DOHH2 (cell line): ENCODE results near the gene TAF4.

Experiments
- H3F3A ChIP-seq: fragments of 200-600 bp; sonication (generic), shearing (Covaris generic); 2 replicates; pipeline ENCODE4 v1.6.0; 2016; ENCODE audit warnings: antibody characterized with exemption, mild to moderate bottlenecking; ENCODE audit not compliant: control insufficient read depth, insufficient read depth
- H3K27ac ChIP-seq: fragments of 200-600 bp; sonication (generic); 2 replicates; pipeline ENCODE4 v1.5.1; 2014; ENCODE audit warnings: low read depth, mild to moderate bottlenecking, low read length, moderate library complexity
- H3K27me3 ChIP-seq: fragments of 200-600 bp; sonication (generic); 2 replicates; pipeline ENCODE4 v1.6.1; 2014; ENCODE audit warnings: mild to moderate bottlenecking, low read length, mixed read lengths; ENCODE audit not compliant: control insufficient read depth
- H3K36me3 ChIP-seq: fragments of 200-600 bp; sonication (generic); 2 replicates; pipeline ENCODE4 v1.6.1; 2014; ENCODE audit warnings: mild to moderate bottlenecking, low read length, moderate library complexity, mixed read lengths; ENCODE audit not compliant: control insufficient read depth
- H3K4me1 ChIP-seq: fragments of 200-600 bp; sonication (generic); 2 replicates; pipeline ENCODE4 v1.6.1; 2014; ENCODE audit warnings: mild to moderate bottlenecking, low read length, mixed read lengths; ENCODE audit not compliant: control insufficient read depth
- H3K4me2 ChIP-seq: fragments of 200-600 bp; sonication (generic); 2 replicates; pipeline ENCODE4 v1.6.0; 2014; ENCODE audit warnings: mild to moderate bottlenecking, low read length, moderate library complexity
- H3K4me3 ChIP-seq: fragments of 200-600 bp; sonication (generic); 2 replicates; pipeline ENCODE4 v1.5.1; 2014; ENCODE audit warnings: mild to moderate bottlenecking, low read length, mixed read lengths
- H3K79me2 ChIP-seq: fragments of 200-600 bp; sonication (generic); 2 replicates; pipeline ENCODE4 v1.6.1; 2014; ENCODE audit warnings: mild to moderate bottlenecking, low read length, mixed read lengths; ENCODE audit not compliant: control insufficient read depth
- H3K9me2 ChIP-seq: fragments of 200-600 bp; sonication (generic); replicated peaks from 2 replicates; pipeline ENCODE4 v1.6.1; 2014; ENCODE audit warnings: mild to moderate bottlenecking, low read length, mixed read lengths; ENCODE audit not compliant: control insufficient read depth
- H3K9me3 ChIP-seq: fragments of 200-600 bp; sonication (generic); 2 replicates; pipeline ENCODE4 v1.6.1; 2014; ENCODE audit warnings: antibody characterized with exemption, low read length, mixed read lengths; ENCODE audit not compliant: control insufficient read depth, insufficient read depth
- H4K20me1 ChIP-seq: fragments of 200-600 bp; sonication (generic); 2 replicates; pipeline ENCODE4 v1.6.0; 2014; ENCODE audit warnings: low read depth, mild to moderate bottlenecking, antibody characterized with exemption, low read length, moderate library complexity; ENCODE audit not compliant: control insufficient read depth, insufficient read depth
- EZH2phosphoT487 ChIP-seq: fragments of 200-600 bp; sonication (generic); IDR thresholded peaks from 2 replicates; pipeline ENCODE4 v1.6.1; 2017; ENCODE audit warnings: borderline replicate concordance, mild to moderate bottlenecking, antibody characterized with exemption, low read length, moderate library complexity, mixed read lengths
- TF ChIP-seq, protein P1 (sequence below): fragments of 200-600 bp; sonication (generic); IDR thresholded peaks from one replicate; pipeline ENCODE4 v1.5.1; 2014; ENCODE audit warnings: antibody characterized with exemption, mild to moderate bottlenecking, low read depth, low read length; ENCODE audit not compliant: poor library complexity, severe bottlenecking

Gene TAF4

DNA sequence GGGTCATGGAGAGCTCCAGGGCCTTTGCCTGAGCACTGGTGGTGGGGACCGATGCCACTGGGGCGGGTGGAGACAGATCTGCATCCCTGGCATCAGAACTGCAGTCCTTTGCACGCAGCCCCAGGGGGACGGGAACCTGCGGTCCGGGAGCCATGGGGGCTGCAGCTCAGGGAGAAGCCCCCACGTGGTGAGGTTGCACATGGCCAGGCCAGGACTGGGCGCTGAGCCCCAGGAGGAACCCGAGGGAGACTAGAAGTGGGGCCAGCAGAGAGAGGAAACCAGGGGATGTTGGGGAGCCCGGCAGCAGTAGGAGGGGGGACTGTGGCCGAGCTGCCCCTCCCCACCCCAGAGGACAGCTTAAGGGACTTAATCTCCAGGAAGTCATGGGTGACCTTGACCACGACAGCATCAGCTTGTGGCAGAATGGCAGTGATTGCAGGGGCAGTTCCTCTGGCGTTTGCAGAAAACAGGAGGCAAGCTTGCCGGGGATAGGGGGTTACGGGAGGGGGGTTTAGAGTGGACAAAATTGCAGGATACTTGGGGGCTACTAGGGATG lies 38.6 kb upstream of the TAF4 start:
- Histone ChIP-seq H3K9me3 (peaks cover 22% of the 10 kb centered on the region), H3K4me3 (no peak overlapping the region), H3K4me2 (no peak overlapping the region), H3F3A (no peaks in the 10 kb centered on the region), H3K36me3 (no peaks in the 10 kb centered on the region), H3K27me3 (no peaks in the 10 kb centered on the region), H3K9me2 (no peaks in the 10 kb centered on the region), H3K79me2 (no peaks in the 10 kb centered on the region), H3K4me1 (no peaks in the 10 kb centered on the region), H4K20me1 (no peaks in the 10 kb centered on the region), H3K27ac (no peak overlapping the region)
- TF ChIP-seq, protein P1, sequence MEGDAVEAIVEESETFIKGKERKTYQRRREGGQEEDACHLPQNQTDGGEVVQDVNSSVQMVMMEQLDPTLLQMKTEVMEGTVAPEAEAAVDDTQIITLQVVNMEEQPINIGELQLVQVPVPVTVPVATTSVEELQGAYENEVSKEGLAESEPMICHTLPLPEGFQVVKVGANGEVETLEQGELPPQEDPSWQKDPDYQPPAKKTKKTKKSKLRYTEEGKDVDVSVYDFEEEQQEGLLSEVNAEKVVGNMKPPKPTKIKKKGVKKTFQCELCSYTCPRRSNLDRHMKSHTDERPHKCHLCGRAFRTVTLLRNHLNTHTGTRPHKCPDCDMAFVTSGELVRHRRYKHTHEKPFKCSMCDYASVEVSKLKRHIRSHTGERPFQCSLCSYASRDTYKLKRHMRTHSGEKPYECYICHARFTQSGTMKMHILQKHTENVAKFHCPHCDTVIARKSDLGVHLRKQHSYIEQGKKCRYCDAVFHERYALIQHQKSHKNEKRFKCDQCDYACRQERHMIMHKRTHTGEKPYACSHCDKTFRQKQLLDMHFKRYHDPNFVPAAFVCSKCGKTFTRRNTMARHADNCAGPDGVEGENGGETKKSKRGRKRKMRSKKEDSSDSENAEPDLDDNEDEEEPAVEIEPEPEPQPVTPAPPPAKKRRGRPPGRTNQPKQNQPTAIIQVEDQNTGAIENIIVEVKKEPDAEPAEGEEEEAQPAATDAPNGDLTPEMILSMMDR = no peak
- no peak for TF ChIP-seq EZH2phosphoT487

DNA sequence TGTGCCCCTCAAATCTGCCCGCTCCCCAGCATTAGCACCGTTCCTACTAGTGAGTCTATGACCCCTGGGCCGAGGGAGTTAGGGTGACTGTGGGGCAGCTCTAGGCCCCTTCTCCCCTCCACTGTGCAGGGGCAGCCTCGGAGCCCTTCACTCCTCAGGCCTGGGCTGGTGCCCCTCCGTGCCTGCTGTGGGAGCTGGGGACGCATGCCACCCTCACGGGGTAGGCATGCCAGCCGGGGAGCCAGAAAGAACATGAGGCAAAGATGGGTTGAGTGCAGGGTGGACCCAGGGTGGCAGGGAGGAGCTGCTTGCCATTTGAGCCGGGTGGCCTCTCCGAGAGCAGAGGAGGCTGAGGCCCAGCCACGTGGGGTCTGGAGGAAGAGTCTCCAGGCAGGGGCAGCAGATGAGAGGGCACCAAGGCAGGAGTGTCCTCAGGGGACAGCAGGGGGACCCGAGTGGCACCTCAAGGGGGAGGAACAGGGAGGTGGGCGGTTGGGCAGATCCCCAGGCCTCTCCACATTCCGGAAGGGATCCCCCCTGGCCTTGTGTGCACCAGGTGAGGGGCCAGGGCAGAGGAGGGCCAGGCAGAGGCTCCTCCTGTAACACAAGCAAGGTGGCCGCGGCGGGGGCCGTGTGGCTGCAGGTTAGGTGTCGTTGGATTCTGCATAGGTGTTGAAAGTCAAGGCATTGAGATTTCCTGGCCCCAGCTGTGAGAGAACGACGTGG lies 38.0 kb upstream of the TAF4 start:
- H3K36me3 ChIP-seq = no peaks in the 10 kb centered on the region
- TF ChIP-seq, protein P1 = no peak
- no peak for TF ChIP-seq EZH2phosphoT487
- H3K27ac ChIP-seq = no peak overlapping the region
- no peaks in the 10 kb centered on the region for H3K79me2 ChIP-seq
- H3K4me1 ChIP-seq = no peaks in the 10 kb centered on the region
- no peak overlapping the region for H3K4me2 ChIP-seq
- no peaks in the 10 kb centered on the region for H3K9me2 ChIP-seq
- peaks cover 17% of the 10 kb centered on the region; the same call in 1 of the 2 replicates for H3K9me3 ChIP-seq
- no peaks in the 10 kb centered on the region for H3K27me3 ChIP-seq
- no peak overlapping the region for H3K4me3 ChIP-seq
- no peaks in the 10 kb centered on the region for H3F3A ChIP-seq
- H4K20me1 ChIP-seq = no peaks in the 10 kb centered on the region

DNA sequence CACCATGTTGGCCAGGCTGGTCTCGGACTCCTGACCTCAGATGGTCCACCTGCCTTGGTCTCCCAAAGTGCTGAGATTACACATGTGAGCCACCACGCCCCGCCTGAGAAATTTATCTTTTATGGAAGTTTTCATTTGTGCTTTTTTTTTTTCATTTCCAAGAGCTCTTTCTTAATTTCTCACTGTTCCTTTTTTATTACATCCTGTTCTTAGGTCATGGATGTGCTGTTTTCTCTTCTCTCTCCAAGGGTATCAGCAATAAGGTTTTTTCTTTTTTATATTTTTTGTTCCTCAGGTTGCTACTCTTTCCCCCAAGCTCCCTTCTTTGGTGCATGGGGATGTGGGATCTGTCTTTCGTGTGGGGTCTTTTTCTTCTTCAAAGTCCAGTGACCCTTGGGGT lies 35.4 kb upstream of the TAF4 start:
- no peak overlapping the region for H3K4me2 ChIP-seq
- no peaks in the 10 kb centered on the region for H3F3A ChIP-seq
- no peaks in the 10 kb centered on the region for H3K79me2 ChIP-seq
- no peaks in the 10 kb centered on the region for H3K4me1 ChIP-seq
- H3K27ac ChIP-seq = no peak overlapping the region
- H3K9me2 ChIP-seq = no peaks in the 10 kb centered on the region
- no peaks in the 10 kb centered on the region for H3K9me3 ChIP-seq
- H3K4me3 ChIP-seq = no peak overlapping the region
- H3K36me3 ChIP-seq = no peaks in the 10 kb centered on the region
- H3K27me3 ChIP-seq = no peaks in the 10 kb centered on the region
- no peak for TF ChIP-seq EZH2phosphoT487
- TF ChIP-seq, protein P1 = no peak
- H4K20me1 ChIP-seq = no peaks in the 10 kb centered on the region
